Thoracic aorta (tissue), 2 donors: Measurements from ENCODE around the gene FXYD7. TPM values are rescaled to one million over a fixed set of nuclear protein-coding genes. Genes with fewer than 3 reads are reported as not detected.

ENCODE experiments used
- ATAC-seq: fragments of 150-250 bp; one replicate; pipeline ENCODE4 v1.8.0; 2017; ENCODE audit warnings: low read depth; ENCODE audit not compliant: insufficient number of reproducible peaks, low FRiP score
- DNase-seq: peaks from one replicate; pipeline ENCODE4 v3.0.0-alpha.2; 2020; ENCODE audit warnings: low spot score
- H3K27ac ChIP-seq, 2 donors: fragments of 200-600 bp; sonication (generic); 1 replicate in 1 of 2; 2 replicates in 1 of 2; pipeline ENCODE4 v1.5.1; 2016; ENCODE audit warnings: mild to moderate bottlenecking in 2 of 2, moderate library complexity in 2 of 2
- H3K27me3 ChIP-seq: fragments of 200-600 bp; sonication (generic); replicated peaks from 2 replicates; pipeline ENCODE4 v1.6.0; 2016; ENCODE audit warnings: mild to moderate bottlenecking; ENCODE audit not compliant: insufficient read depth
- H3K36me3 ChIP-seq: fragments of 200-600 bp; sonication (generic); one replicate; pipeline ENCODE4 v1.5.1; 2016
- H3K4me1 ChIP-seq, 2 donors: fragments of 200-600 bp; sonication (generic); 1 replicate in 1 of 2; 2 replicates in 1 of 2; pipeline versions ENCODE4 v1.5.1 to v1.6.0; 2016; ENCODE audit warnings: low read depth in 2 of 2, mild to moderate bottlenecking in 1 of 2; ENCODE audit not compliant: control insufficient read depth in 1 of 2
- H3K4me3 ChIP-seq: fragments of 200-600 bp; sonication (generic); 2 replicates; pipeline ENCODE4 v1.5.1; 2016; ENCODE audit warnings: mild to moderate bottlenecking
- H3K9me3 ChIP-seq: fragments of 200-600 bp; sonication (generic); 2 replicates; pipeline ENCODE4 v1.5.1; 2016
- total RNA-seq, 2 donors: library from RNA; depleted of rRNA; stranded (reverse); fragments of >200 nt; gene quantifications; one replicate each; pipeline versions ENCODE4 v1.1.0 to v1.2.3, GENCODE V29; 2016
- TF ChIP-seq, protein P1 (sequence below): fragments of 200-600 bp; sonication (generic); IDR thresholded peaks from one replicate; pipeline ENCODE4 v1.5.1; 2019; ENCODE audit warnings: antibody characterized with exemption

Gene FXYD7
- total RNA-seq, 2 donors from 2014 or later, result not detected

DNA sequence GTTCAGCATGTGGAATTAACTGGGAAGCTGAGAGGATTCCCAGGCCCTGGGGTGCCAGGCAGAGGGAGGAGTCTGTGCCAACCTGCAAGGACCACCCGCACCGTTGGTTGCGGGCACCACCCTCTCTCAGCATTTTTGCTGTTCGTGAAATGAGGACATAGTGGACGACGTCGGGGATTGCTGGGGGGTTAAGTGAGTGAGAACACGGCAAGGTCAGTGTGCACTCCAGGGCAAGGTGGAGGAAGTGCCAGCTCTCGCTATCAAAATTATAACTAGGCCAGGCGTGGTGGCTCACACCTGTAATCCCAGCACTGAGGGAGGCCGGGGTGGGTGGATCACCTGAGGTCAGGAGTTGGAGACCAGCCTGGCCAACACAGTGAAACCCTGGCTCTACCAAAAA lies 25.3 kb upstream of the FXYD7 start:
- ATAC-seq, result no peak
- H3K36me3 ChIP-seq, result no peaks in the 10 kb centered on the region
- H3K9me3 ChIP-seq, result no peaks in the 10 kb centered on the region
- H3K27ac ChIP-seq, result no peak overlapping the region
- DNase-seq, result no peak
- peaks cover 3 to 6% of the 10 kb centered on the region in 2 donors for H3K4me1 ChIP-seq
- H3K27me3 ChIP-seq, result no peaks in the 10 kb centered on the region
- no peak overlapping the region for H3K4me3 ChIP-seq
- TF ChIP-seq, protein P1, sequence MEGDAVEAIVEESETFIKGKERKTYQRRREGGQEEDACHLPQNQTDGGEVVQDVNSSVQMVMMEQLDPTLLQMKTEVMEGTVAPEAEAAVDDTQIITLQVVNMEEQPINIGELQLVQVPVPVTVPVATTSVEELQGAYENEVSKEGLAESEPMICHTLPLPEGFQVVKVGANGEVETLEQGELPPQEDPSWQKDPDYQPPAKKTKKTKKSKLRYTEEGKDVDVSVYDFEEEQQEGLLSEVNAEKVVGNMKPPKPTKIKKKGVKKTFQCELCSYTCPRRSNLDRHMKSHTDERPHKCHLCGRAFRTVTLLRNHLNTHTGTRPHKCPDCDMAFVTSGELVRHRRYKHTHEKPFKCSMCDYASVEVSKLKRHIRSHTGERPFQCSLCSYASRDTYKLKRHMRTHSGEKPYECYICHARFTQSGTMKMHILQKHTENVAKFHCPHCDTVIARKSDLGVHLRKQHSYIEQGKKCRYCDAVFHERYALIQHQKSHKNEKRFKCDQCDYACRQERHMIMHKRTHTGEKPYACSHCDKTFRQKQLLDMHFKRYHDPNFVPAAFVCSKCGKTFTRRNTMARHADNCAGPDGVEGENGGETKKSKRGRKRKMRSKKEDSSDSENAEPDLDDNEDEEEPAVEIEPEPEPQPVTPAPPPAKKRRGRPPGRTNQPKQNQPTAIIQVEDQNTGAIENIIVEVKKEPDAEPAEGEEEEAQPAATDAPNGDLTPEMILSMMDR, result no peak

DNA sequence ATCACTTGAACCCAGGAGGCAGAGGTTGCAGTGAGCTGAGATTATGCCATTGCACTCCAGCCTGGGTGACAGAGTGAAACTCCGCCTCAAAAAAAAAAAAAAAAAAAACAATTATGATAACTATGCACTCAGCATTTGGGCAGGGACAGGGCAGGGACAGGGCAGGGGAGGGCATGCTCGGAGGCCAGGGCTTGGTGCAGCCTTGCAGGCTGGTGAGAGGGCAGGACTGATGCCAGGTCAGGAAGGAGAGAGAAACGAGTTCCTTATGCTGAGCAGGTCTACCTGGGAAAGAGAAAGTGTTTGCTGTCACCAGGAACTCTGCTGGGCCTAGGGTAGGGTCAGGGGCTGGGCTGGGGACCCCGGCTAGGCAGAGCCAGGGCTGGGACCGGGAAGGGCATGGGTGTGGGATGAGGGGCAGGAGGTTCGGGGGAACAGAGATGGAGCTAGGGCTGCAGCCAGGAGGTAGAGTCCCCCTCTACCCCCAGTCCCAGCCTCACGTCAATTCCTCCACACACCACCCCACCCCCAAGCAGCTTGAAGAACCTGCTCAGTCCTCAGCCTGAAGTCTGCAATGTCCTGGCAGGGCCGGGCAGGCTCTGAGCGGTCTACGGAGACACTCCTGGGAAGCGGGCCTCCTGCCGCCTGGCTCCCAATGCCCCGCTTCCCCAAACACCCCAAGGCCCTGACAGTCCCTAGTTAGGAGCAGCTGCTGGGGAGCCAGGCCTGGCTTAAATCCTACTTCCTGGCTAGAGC lies 24.6 kb upstream of the FXYD7 start:
- peaks cover 3 to 13% of the 10 kb centered on the region in 2 donors for H3K4me1 ChIP-seq
- TF ChIP-seq, protein P1, result no peak
- no peaks in the 10 kb centered on the region for H3K27me3 ChIP-seq
- no peak overlapping the region for H3K4me3 ChIP-seq
- H3K9me3 ChIP-seq, result no peaks in the 10 kb centered on the region
- no peak overlapping the region for H3K27ac ChIP-seq
- no peak for DNase-seq
- ATAC-seq, result no peak
- H3K36me3 ChIP-seq, result no peaks in the 10 kb centered on the region

DNA sequence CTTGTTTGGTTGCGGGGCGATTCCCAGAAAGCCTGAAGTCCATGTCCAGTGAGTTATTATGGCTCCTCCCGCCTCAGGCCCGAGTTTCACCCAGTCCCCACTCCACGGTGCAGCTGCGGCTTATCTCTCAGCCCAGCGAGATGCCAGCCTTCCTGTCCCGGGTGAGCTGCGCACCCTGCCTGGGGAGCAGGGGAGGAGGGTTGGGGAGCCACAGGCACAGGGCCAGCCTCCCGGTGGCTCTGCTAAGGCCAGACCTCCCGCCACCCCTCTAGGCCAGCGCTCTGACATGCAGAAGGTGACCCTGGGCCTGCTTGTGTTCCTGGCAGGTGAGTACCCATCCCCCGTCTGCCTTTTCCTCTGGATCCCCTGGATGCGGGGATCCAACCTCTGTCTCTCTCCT lies 24.0 kb upstream of the FXYD7 start:
- H3K4me3 ChIP-seq, result no peak overlapping the region
- no peak overlapping the region for H3K27ac ChIP-seq
- H3K36me3 ChIP-seq, result no peaks in the 10 kb centered on the region
- peaks cover 3 to 19% of the 10 kb centered on the region in 2 donors for H3K4me1 ChIP-seq
- DNase-seq (no peak), ATAC-seq (no peak)
- TF ChIP-seq, protein P1, result no peak
- H3K9me3 ChIP-seq, result no peaks in the 10 kb centered on the region
- H3K27me3 ChIP-seq, result no peaks in the 10 kb centered on the region

DNA sequence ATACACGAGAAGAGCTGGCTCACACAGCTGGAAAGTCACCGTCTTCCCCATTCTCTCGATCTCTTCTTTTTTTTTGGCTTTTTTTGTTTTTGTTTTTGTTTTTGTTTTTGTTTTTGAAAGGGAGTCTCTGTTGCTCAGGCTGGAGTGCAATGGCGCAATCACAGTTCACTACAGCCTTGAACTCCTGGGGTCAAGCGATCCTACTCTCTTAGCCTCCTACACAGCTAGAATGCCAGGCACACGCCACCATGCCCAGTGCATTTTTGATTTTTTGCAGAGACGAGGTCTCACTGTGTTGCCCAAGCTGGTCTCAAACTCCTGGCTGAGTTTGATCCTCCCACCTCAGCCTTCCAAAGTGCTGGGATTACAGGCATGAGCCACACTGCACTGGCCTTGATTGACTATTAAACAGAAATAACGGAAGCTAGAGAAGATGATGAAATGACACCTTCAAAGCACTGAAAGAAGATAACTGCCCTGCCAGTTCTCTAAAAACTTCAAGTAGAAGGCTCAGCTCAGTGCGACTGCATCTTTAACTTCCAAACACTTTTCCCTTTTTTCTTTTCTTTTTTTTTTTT lies 23.4 kb upstream of the FXYD7 start:
- Histone ChIP-seq H3K27ac (no peak overlapping the region), H3K4me1 (peaks cover under 1 to 23% of the 10 kb centered on the region in 2 donors), H3K27me3 (no peaks in the 10 kb centered on the region), H3K4me3 (no peak overlapping the region), H3K36me3 (no peaks in the 10 kb centered on the region), H3K9me3 (no peaks in the 10 kb centered on the region)
- ATAC-seq (no peak), DNase-seq (no peak)
- TF ChIP-seq, protein P1, result no peak

DNA sequence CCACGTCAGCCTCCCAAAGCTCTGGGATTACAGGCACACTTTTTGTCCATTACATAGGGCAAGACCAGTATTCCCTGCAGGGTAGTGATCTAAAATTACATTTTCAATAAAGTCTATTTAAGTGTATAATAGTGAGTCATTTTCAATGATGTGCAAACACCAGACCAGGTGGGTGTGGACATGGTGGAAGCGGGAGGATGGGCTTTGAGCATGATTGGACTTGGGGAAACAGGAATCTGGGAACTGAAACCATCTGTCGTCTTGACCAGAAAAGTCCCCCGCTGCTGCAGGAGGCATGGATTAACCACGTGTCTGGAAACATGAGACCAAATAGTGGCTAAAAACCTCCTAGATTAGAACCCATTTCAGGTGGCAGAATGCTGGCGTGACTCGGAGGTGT lies 22.6 kb upstream of the FXYD7 start:
- H3K27ac ChIP-seq, result no peak overlapping the region
- DNase-seq, result no peak
- H3K4me1 ChIP-seq, result peaks cover 5 to 24% of the 10 kb centered on the region in 2 donors

More for the DNA sequence above, 22.6 kb upstream of the FXYD7 start:
- Histone ChIP-seq H3K4me3 (no peak overlapping the region), H3K9me3 (no peaks in the 10 kb centered on the region), H3K27me3 (no peaks in the 10 kb centered on the region), H3K36me3 (no peaks in the 10 kb centered on the region)
- no peak for ATAC-seq
- TF ChIP-seq, protein P1, result no peak
